Left hindlimb (tissue), 1 donor: ENCODE measurements around the gene ADD3.
"Not testable (repeated sequence)": the region's sequence is repeated elsewhere in the genome, so short reads cannot be mapped to it uniquely, and the experiment has no call there.

Experiments
- DNase-seq: peaks from one replicate; pipeline ENCODE4 v3.0.0-alpha.2; 2018

The ADD3 gene

GRCh38 chr10:109977382-109977806 lies 30.4 kb upstream of the ADD3 start:
- DNase-seq = no peak

- no peak for DNase-seq
Measured at GRCh38 chr10:109978481-109978880, 29.3 kb upstream of the ADD3 start.

- no peak for DNase-seq
Measured at GRCh38 chr10:109979215-109979614, 28.6 kb upstream of the ADD3 start.

- DNase-seq = no peak
Measured at GRCh38 chr10:109981650-109982049, 26.1 kb upstream of the ADD3 start.

- DNase-seq = no peak
Measured at GRCh38 chr10:109982123-109982522, 25.7 kb upstream of the ADD3 start.

- DNase-seq = no peak
Measured at GRCh38 chr10:109982812-109983211, 25.0 kb upstream of the ADD3 start.

GRCh38 chr10:109984013-109984412 lies 23.8 kb upstream of the ADD3 start:
- DNase-seq = no peak

- not testable (repeated sequence) for DNase-seq
Measured at GRCh38 chr10:109985768-109986167, 22.0 kb upstream of the ADD3 start.

- DNase-seq = no peak
Measured at GRCh38 chr10:109987452-109988211, 20.2 kb upstream of the ADD3 start.

GRCh38 chr10:109988212-109988596 lies 19.6 kb upstream of the ADD3 start:
- no peak for DNase-seq

GRCh38 chr10:109991266-109991855 lies 16.4 kb upstream of the ADD3 start:
- DNase-seq = no peak

- DNase-seq = no peak
Measured at GRCh38 chr10:109992485-109992884, 15.3 kb upstream of the ADD3 start.

- no peak for DNase-seq
Measured at GRCh38 chr10:109993551-109994330, 14.0 kb upstream of the ADD3 start.

- no peak for DNase-seq
Measured at GRCh38 chr10:109994711-109995577, 12.8 kb upstream of the ADD3 start.

- no peak for DNase-seq
Measured at GRCh38 chr10:109995595-109995994, 12.2 kb upstream of the ADD3 start.

- DNase-seq = no peak
Measured at GRCh38 chr10:109996225-109996624, 11.6 kb upstream of the ADD3 start.

- DNase-seq = no peak
Measured at GRCh38 chr10:109996766-109997171, 11.0 kb upstream of the ADD3 start.

GRCh38 chr10:109997233-109997632 lies 10.6 kb upstream of the ADD3 start:
- no peak for DNase-seq

GRCh38 chr10:109998513-109998912 lies 9.3 kb upstream of the ADD3 start:
- no peak for DNase-seq

- DNase-seq = no peak
Measured at GRCh38 chr10:110002801-110003523, 4.8 kb upstream of the ADD3 start.

- DNase-seq = no peak
Measured at GRCh38 chr10:110003524-110003885, 4.3 kb upstream of the ADD3 start.

- peak; percentile 49 for DNase-seq
Measured at GRCh38 chr10:110005719-110006118, 2.1 kb upstream of the ADD3 start.
